RKO (cell line): ENCODE results near the gene CCP110.

Source experiments
- DNase-seq: peaks from one replicate; pipeline ENCODE4 v3.0.0-alpha.2; 2016; ENCODE audit warnings: low spot score

Gene CCP110

DNA sequence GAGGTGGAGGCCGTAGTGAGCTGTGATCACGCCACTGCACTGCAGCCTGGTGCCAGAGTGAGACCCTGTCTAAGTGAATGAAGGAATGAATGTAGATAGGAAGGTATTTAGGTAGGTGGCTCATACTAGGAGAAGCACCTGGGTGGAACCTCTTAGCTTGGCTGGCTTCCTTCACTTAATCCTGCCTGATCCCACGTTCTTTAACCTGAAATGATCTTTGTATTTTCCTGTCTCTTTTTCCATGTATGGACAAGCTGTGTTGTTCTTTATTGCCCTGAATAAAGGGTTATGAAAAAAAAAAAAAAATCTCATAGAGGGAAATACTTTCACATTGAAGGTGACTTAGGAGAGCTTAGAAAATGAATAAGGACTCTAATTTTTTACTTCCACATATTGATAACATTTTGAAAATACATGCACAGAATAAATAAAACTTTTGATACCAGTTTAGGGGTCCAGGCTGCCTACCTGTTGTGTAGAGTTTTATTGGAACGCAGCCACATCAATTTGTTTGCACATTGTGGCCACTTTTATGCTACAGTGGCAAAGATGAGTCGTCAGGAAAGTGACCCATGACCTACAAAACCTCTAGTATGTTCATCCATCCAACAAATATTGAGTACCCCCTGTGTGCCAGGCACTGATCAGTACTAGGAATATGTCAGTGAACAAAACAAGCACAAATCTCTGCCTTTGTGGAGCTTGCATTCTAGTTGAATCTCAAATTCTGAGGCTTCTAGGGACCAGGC, 76.4 kb downstream of the CCP110 start:
- no peak for DNase-seq

DNA sequence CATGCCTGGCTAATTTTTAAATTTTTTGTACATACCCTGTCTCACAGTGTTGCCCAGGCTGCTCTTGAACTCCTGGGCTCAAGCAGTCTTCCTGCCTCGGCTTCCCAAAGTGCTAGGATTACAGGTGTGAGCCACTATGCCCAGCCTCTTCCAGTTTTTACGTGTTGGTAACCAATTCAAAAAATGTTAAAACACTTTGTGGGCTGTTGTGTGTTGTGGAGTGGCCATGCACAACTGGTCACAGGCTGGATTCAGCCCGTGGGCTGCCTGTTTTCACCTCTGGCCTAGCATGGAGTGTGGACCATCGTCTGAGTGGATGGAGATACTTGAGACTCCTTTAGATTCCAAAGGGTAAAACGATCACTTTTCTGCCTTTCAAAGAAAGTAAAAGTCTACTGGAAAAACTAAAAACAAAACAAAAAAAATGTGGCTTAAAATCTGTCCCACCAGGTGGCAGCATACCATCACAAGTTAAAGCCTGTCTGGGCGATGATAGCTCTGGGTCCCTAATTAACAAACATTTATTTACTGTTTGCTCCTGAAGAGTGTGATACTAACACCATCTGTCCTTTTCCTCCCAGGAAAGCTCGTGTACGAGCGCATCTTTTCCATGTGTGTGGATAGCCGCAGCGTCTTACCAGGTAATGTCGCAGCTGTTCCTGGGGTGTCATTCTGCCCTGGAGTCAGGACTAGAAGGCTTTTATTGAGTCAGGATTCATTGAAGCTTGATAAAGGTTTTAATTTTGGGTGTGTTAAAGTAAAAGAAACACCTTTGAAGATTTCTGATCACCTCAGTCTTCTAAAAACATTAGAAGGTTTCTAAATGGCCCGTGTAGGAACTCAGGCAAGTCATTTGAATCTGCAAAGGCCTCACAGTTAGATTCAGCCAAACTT, 77.6 kb downstream of the CCP110 start:
- DNase-seq, result peak; percentile 58
